GM12878 (cell line): ENCODE results near the gene COL4A3. TPM values are rescaled to one million over a fixed set of nuclear protein-coding genes. Genes with fewer than 3 reads are reported as not detected.

Source experiments
- ATF7 ChIP-seq: fragments of 450-650 bp; IDR thresholded peaks from 2 replicates; pipeline ENCODE4 v1.6.1; 2016; ENCODE audit warnings: low read depth, mild to moderate bottlenecking
- BHLHE40 ChIP-seq, 2 experiments: fragments of 450-650 bp in 1 of 2; IDR thresholded peaks; 2 replicates each; pipeline ENCODE4 v1.6.1; 2011 to 2017; ENCODE audit warnings: low read depth in 2 of 2, borderline replicate concordance in 1 of 2, improper control_type of control experiment in 1 of 2, low read length in 1 of 2, mild to moderate bottlenecking in 1 of 2
- CBX3 ChIP-seq: fragments of 200-600 bp; sonication (generic); IDR thresholded peaks from 2 replicates; pipeline ENCODE4 v1.6.1; 2016; ENCODE audit warnings: low read depth, borderline replicate concordance
- CREB1 ChIP-seq: IDR thresholded peaks from 2 replicates; pipeline ENCODE4 v1.6.1; 2012; ENCODE audit warnings: low read depth, mild to moderate bottlenecking, inconsistent platforms
- CREM ChIP-seq: IDR thresholded peaks from 2 replicates; pipeline ENCODE4 v1.6.1; 2014; ENCODE audit warnings: antibody characterized with exemption, low read depth
- HDAC2 ChIP-seq: fragments of 200-600 bp; sonication (generic); IDR thresholded peaks from 2 replicates; pipeline ENCODE4 v1.6.1; 2017
- JUND ChIP-seq: IDR thresholded peaks from 2 replicates; pipeline ENCODE4 v1.6.1; 2012; ENCODE audit warnings: low read depth, mild to moderate bottlenecking, low read length, improper control_type of control experiment, moderate library complexity
- NFIC ChIP-seq: IDR thresholded peaks from 2 replicates; pipeline ENCODE4 v1.6.1; 2012; ENCODE audit warnings: low read depth, mild to moderate bottlenecking, inconsistent platforms, low read length, moderate library complexity
- NFXL1 ChIP-seq: fragments of 450-650 bp; IDR thresholded peaks from 2 replicates; pipeline ENCODE4 v1.6.1; 2017; ENCODE audit warnings: antibody characterized with exemption, mild to moderate bottlenecking, borderline replicate concordance
- NFYA ChIP-seq: IDR thresholded peaks from 2 replicates; pipeline ENCODE4 v1.6.1; 2011; ENCODE audit warnings: low read depth, mild to moderate bottlenecking, low read length, improper control_type of control experiment, borderline replicate concordance
- NR2C2 ChIP-seq: IDR thresholded peaks from 2 replicates; pipeline ENCODE4 v1.6.1; 2011; ENCODE audit warnings: borderline replicate concordance, low read depth; ENCODE audit not compliant: control insufficient read depth, insufficient read length
- PAX5 ChIP-seq: IDR thresholded peaks from 2 replicates; pipeline ENCODE4 v1.6.1; 2011; ENCODE audit warnings: low read depth, low read length, borderline replicate concordance
- PAX8 ChIP-seq: fragments of 450-650 bp; IDR thresholded peaks from 2 replicates; pipeline ENCODE4 v1.6.1; 2017; ENCODE audit warnings: mild to moderate bottlenecking, moderate library complexity
- POLR2AphosphoS2 ChIP-seq: IDR thresholded peaks from 2 replicates; pipeline ENCODE4 v1.6.1; 2011; ENCODE audit warnings: low read depth, mild to moderate bottlenecking, low read length, improper control_type of control experiment, moderate library complexity
- POLR2AphosphoS5 ChIP-seq: IDR thresholded peaks from 2 replicates; pipeline ENCODE4 v1.6.1; 2011; ENCODE audit warnings: mild to moderate bottlenecking, low read length, inconsistent platforms
- RELA ChIP-seq: fragments of 450-650 bp; IDR thresholded peaks from 2 replicates; pipeline ENCODE4 v1.8.0; 2014; ENCODE audit warnings: borderline replicate concordance; ENCODE audit not compliant: partially characterized antibody
- RFX5 ChIP-seq: IDR thresholded peaks from 2 replicates; pipeline ENCODE4 v1.6.1; 2011; ENCODE audit warnings: low read depth, low read length, improper control_type of control experiment
- STAT1 ChIP-seq: fragments of 450-650 bp; conservative IDR thresholded peaks from 2 replicates; pipeline ENCODE4 v1.6.1; 2014; ENCODE audit warnings: antibody characterized with exemption, mild to moderate bottlenecking
- SUPT20H ChIP-seq: IDR thresholded peaks from 2 replicates; pipeline ENCODE4 v1.6.1; 2011; ENCODE audit warnings: low read depth, mild to moderate bottlenecking, low read length, moderate library complexity, borderline replicate concordance; ENCODE audit not compliant: control insufficient read depth
- USF1 ChIP-seq: IDR thresholded peaks from 2 replicates; pipeline ENCODE4 v1.6.1; 2011; ENCODE audit warnings: borderline replicate concordance, low read depth, mild to moderate bottlenecking, moderate library complexity, mixed read lengths, low read length; ENCODE audit not compliant: insufficient read depth; ENCODE audit errors: extremely low read length
- YY1 ChIP-seq: IDR thresholded peaks from 2 replicates; pipeline ENCODE4 v1.6.1; 2011; ENCODE audit warnings: low read depth, mild to moderate bottlenecking, low read length
- ZNF274 ChIP-seq: IDR thresholded peaks from one replicate; pipeline ENCODE4 v1.8.0; 2011; ENCODE audit not compliant: insufficient read length, insufficient read depth
- ZNF384 ChIP-seq: IDR thresholded peaks from 2 replicates; pipeline ENCODE4 v1.6.1; 2012; ENCODE audit warnings: low read depth, mild to moderate bottlenecking, low read length, improper control_type of control experiment, borderline replicate concordance
- polyA plus RNA-seq, 11 experiments: library from polyadenylated mRNA; depleted of rRNA in 4 of 11; unstranded in 6 of 11; stranded (reverse) in 5 of 11; fragments of >200 nt; fragmentation: Nextera tagmentation in 4 of 11; fragmentation: Illumina TruSeq in 1 of 11; extraction: Ambion mirVana in 4 of 11; extraction: Trizol in 1 of 11; gene quantifications; 1 replicate in 1 of 11; 2 replicates in 10 of 11; pipeline versions ENCODE4 v1.2.1 to v1.2.3, GENCODE V29; 2011 to 2016; ENCODE audit warnings: inconsistent platforms in 2 of 11, missing spikeins in 2 of 11, low read depth in 1 of 11
- total RNA-seq, 4 experiments: library from RNA; depleted of rRNA in 3 of 4; stranded (reverse); fragments of >200 nt in 3 of 4; fragmentation: Illumina TruSeq in 1 of 4; extraction: Trizol in 1 of 4; gene quantifications; 2 replicates each; pipeline versions ENCODE4 v1.2.1 to v1.2.3, GENCODE V29; 2013 to 2021
- TF ChIP-seq, protein P1 (sequence below): fragments of 450-650 bp; IDR thresholded peaks from 2 replicates; pipeline ENCODE4 v1.6.1; 2017; ENCODE audit warnings: borderline replicate concordance
- TF ChIP-seq, protein P2 (sequence below): fragments of 450-650 bp; IDR thresholded peaks from 2 replicates; pipeline ENCODE4 v1.6.1; 2017; ENCODE audit warnings: mild to moderate bottlenecking
- TF ChIP-seq, protein P3 (sequence below): IDR thresholded peaks from 2 replicates; pipeline ENCODE4 v1.6.1; 2012; ENCODE audit warnings: low read length, inconsistent platforms

The COL4A3 gene
- total and polyA plus RNA-seq, 10 of the 15 experiments (the other 5 are each of a cell fraction or from before 2014, with no cell fraction given), result 0.34 to 10.5 (median 3.8) TPM

DNA sequence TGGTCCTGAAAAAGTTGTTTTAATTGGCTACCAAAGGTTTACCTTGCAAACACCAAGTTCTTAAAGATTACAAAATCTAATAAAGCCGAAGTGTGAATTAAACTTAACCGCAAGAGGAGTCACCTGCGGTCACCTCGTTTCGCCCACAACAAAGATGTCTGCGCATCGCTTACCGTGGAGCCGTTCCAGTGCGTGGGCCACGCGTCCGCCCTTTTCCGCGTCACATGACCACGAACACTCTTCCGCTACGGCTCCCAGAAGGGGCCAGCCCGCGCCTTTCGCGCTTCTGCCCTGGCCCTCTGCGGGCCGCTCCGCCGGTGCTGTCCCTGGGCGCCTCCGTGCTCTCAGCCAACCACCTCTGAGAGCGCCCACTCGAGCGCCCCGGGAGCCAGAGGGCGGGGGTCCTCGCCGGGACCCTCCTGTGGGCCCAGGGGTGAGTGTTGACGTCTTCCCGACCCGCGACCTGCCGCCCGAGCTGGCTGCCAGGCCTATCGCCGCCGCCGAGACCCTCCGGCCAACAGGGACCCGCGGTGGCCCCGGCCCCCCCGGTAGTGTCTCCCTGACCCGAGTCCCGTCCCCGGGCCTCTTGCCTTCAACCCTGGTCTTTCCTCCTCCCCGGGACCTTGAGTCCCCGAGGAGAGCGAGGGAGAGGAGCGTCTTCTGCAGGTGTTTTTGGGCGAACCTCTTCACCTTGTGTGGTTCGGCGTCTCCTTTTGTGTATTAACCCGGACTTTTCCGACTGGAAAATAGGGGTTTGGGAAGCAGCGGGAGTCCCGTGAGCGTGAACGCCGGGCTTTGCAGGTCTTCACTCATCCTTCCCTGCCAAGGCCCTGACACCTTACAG, 160.8 kb downstream of the COL4A3 start, which contains the start of gene MFF (continued):
- no peak for TF ChIP-seq ZNF384
- 0 out of 2 replicates have a peak, but pooled peaks have one; percentile 92 for TF ChIP-seq PAX8
- TF ChIP-seq NFXL1, result no peak
- peak; percentile 79 to 92 for TF ChIP-seq BHLHE40 (IDR thresholded peaks at IDR 0.05; ENCODE audit: borderline replicate concordance in 1 of 2, low read depth in 2 of 2, low read length in 1 of 2)
- no peak for TF ChIP-seq NFIC
- TF ChIP-seq CBX3, result no peak
- TF ChIP-seq NR2C2, result no peak
- no peak for TF ChIP-seq HDAC2
- TF ChIP-seq POLR2AphosphoS5, result peak; percentile 80
- TF ChIP-seq PAX5, result peak; percentile 96
- no peak for TF ChIP-seq RFX5
- TF ChIP-seq, protein P1, sequence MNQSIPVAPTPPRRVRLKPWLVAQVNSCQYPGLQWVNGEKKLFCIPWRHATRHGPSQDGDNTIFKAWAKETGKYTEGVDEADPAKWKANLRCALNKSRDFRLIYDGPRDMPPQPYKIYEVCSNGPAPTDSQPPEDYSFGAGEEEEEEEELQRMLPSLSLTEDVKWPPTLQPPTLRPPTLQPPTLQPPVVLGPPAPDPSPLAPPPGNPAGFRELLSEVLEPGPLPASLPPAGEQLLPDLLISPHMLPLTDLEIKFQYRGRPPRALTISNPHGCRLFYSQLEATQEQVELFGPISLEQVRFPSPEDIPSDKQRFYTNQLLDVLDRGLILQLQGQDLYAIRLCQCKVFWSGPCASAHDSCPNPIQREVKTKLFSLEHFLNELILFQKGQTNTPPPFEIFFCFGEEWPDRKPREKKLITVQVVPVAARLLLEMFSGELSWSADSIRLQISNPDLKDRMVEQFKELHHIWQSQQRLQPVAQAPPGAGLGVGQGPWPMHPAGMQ, result no peak; the same call in 1 of the 2 replicates
- 0 out of 2 replicates have a peak, but pooled peaks have one; percentile 29 for TF ChIP-seq POLR2AphosphoS2
- TF ChIP-seq ATF7, result peak; percentile 80
- TF ChIP-seq, protein P2, sequence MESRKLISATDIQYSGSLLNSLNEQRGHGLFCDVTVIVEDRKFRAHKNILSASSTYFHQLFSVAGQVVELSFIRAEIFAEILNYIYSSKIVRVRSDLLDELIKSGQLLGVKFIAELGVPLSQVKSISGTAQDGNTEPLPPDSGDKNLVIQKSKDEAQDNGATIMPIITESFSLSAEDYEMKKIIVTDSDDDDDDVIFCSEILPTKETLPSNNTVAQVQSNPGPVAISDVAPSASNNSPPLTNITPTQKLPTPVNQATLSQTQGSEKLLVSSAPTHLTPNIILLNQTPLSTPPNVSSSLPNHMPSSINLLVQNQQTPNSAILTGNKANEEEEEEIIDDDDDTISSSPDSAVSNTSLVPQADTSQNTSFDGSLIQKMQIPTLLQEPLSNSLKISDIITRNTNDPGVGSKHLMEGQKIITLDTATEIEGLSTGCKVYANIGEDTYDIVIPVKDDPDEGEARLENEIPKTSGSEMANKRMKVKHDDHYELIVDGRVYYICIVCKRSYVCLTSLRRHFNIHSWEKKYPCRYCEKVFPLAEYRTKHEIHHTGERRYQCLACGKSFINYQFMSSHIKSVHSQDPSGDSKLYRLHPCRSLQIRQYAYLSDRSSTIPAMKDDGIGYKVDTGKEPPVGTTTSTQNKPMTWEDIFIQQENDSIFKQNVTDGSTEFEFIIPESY, result no peak
- peak; percentile 82 for TF ChIP-seq RELA
- TF ChIP-seq JUND, result no peak
- peak; percentile 94 for TF ChIP-seq USF1
- TF ChIP-seq SUPT20H, result no peak
- TF ChIP-seq, protein P3, sequence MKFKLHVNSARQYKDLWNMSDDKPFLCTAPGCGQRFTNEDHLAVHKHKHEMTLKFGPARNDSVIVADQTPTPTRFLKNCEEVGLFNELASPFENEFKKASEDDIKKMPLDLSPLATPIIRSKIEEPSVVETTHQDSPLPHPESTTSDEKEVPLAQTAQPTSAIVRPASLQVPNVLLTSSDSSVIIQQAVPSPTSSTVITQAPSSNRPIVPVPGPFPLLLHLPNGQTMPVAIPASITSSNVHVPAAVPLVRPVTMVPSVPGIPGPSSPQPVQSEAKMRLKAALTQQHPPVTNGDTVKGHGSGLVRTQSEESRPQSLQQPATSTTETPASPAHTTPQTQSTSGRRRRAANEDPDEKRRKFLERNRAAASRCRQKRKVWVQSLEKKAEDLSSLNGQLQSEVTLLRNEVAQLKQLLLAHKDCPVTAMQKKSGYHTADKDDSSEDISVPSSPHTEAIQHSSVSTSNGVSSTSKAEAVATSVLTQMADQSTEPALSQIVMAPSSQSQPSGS, result no peak
- TF ChIP-seq NFYA, result no peak
- no peak for TF ChIP-seq ZNF274
- TF ChIP-seq STAT1, result peak; percentile 92; the same call in 1 of the 2 replicates
- TF ChIP-seq CREB1, result peak; percentile 87
- TF ChIP-seq CREM, result peak; percentile 90
- TF ChIP-seq YY1, result peak; percentile 99
